ENCODE results near the gene TUBG2.

DNA sequence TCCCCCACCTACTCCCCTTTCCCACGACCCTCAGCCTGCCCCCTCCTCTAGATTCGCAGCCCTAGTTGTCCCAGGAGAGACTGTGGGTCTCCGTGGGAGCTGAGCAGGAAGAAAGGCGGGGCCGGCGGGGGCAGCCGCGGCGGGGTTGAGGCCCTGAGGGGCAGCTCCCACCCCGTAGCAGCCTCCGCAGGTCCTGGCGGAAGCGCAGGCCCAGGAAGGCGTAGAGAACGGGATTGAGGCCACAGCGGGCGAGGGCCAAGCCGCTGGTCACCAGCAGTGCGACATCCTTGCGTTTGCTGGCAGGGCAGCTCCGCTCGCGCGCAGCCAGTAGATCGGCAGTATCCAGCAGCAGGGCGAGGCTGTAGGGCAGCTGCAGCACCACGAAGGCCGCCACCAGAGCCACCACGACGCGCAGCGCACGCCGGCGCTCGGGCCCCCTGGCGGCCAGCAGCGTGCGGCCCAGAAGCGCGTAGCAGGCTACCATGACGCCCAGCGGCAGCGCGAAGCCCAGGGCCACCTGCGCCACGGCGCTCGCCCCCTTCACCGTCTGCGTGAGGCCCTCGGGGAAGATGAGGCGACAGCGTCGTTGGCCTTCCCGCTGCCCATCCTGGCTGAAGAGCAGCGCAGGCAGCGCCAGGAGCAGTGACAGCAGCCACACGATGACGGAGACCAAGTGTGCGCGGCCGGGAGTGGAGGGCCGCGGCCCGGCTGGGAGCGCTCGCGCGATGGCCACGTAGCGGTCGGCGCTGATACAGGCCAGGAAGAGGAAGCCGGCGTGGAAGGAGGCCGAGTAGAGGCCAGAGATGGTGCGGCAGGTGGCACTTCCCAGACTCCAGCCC lies 20.6 kb downstream of the TUBG2 start:
- TF ChIP-seq, protein P1, sequence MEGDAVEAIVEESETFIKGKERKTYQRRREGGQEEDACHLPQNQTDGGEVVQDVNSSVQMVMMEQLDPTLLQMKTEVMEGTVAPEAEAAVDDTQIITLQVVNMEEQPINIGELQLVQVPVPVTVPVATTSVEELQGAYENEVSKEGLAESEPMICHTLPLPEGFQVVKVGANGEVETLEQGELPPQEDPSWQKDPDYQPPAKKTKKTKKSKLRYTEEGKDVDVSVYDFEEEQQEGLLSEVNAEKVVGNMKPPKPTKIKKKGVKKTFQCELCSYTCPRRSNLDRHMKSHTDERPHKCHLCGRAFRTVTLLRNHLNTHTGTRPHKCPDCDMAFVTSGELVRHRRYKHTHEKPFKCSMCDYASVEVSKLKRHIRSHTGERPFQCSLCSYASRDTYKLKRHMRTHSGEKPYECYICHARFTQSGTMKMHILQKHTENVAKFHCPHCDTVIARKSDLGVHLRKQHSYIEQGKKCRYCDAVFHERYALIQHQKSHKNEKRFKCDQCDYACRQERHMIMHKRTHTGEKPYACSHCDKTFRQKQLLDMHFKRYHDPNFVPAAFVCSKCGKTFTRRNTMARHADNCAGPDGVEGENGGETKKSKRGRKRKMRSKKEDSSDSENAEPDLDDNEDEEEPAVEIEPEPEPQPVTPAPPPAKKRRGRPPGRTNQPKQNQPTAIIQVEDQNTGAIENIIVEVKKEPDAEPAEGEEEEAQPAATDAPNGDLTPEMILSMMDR (conservative IDR thresholded peaks at IDR 0.05; ENCODE audit: low read length) = peak; percentile 74
- no peak for TF ChIP-seq EZH2phosphoT487 (IDR thresholded peaks at IDR 0.05; ENCODE audit: borderline replicate concordance)

All from Loucy (cell line).